Endothelial cell of umbilical vein (primary cell): ENCODE measurements around the gene NUDT3. TPM values are rescaled to one million over a fixed set of nuclear protein-coding genes. Genes with fewer than 3 reads are reported as not detected.
A peak's percentile ranks its signal among the peaks of the same experiment; 100 is the strongest.

Experiments used
- BruUV-seq: library from RNA; stranded (reverse); fragments of 400-500 nt; replicated peaks from 2 replicates; lab custom pipeline; 2021; lab: Mats Ljungman, UMichigan
- CTCF ChIA-PET: fragments of 300-600, 350-600 bp; sonication (Branson Sonifier 250); formaldehyde crosslinking; loops from one replicate; lab custom pipeline; 2021; ENCODE audit warnings: antibody characterized with exemption, inconsistent platforms; lab: Charles Lee
- POLR2A ChIA-PET: fragments of 300-600, 350-600 bp; sonication (Branson Sonifier 250); formaldehyde crosslinking; loops from one replicate; lab custom pipeline; 2021; ENCODE audit warnings: antibody characterized with exemption, inconsistent platforms; lab: Charles Lee
- DNase-seq: peaks from one replicate; pipeline ENCODE4 v3.0.0-alpha.2; 2011; ENCODE audit warnings: low read depth, low spot score
- FAIRE-seq: peaks from 2 replicates; lab custom pipeline; 2011; peaks lifted over from hg19 to GRCh38; lab: Jason Lieb, UNC
- H2AFZ ChIP-seq: 2 replicates; pipeline ENCODE4 v1.6.0; 2012; ENCODE audit warnings: low read depth, low read length, control low read depth, inconsistent platforms
- H3K27ac ChIP-seq: 2 replicates; pipeline ENCODE4 v1.5.1; 2011; ENCODE audit warnings: low read depth, mild to moderate bottlenecking, control low read depth, low read length, moderate library complexity; ENCODE audit not compliant: insufficient read depth
- H3K27me3 ChIP-seq, 2 experiments: 2 replicates each; pipeline versions ENCODE4 v1.6.0 to v1.6.1; 2011; ENCODE audit warnings: low read length in 2 of 2, mixed read lengths in 1 of 2; ENCODE audit not compliant: control insufficient read depth in 2 of 2, insufficient read depth in 2 of 2
- H3K36me3 ChIP-seq, 2 experiments: 2 replicates in 1 of 2; 3 replicates in 1 of 2; pipeline ENCODE4 v1.5.1; 2011; ENCODE audit warnings: low read length in 2 of 2, mild to moderate bottlenecking in 1 of 2, moderate library complexity in 1 of 2; ENCODE audit not compliant: control insufficient read depth in 2 of 2, insufficient read depth in 2 of 2; ENCODE audit errors: extremely low read depth in 1 of 2
- H3K4me1 ChIP-seq: 3 replicates; pipeline ENCODE4 v1.5.1; 2011; ENCODE audit warnings: mild to moderate bottlenecking, low read length; ENCODE audit not compliant: control insufficient read depth, insufficient read depth; ENCODE audit errors: extremely low read depth
- H3K4me2 ChIP-seq: 2 replicates; pipeline ENCODE4 v1.6.1; 2011; ENCODE audit warnings: low read length, control low read depth, mixed read lengths; ENCODE audit not compliant: insufficient read depth
- H3K4me3 ChIP-seq, 3 experiments: fragments of 200-600 bp in 1 of 3; sonication (generic), shearing (Covaris generic) in 1 of 3; replicated peaks in 1 of 3; 2 replicates each; pipeline ENCODE4 v1.5.1; 2011 to 2016; ENCODE audit warnings: control low read depth in 3 of 3, low read length in 3 of 3, mild to moderate bottlenecking in 2 of 3, inconsistent platforms in 1 of 3, low read depth in 1 of 3, moderate library complexity in 1 of 3; ENCODE audit not compliant: insufficient read depth in 1 of 3
- H3K79me2 ChIP-seq: 2 replicates; pipeline ENCODE4 v1.6.0; 2012; ENCODE audit warnings: low read length, inconsistent platforms; ENCODE audit not compliant: control insufficient read depth, insufficient read depth
- H3K9ac ChIP-seq: replicated peaks from 2 replicates; pipeline ENCODE3; 2011; ENCODE audit warnings: low read length, control low read depth; ENCODE audit not compliant: insufficient read depth; ENCODE audit errors: extremely low read depth
- H3K9me1 ChIP-seq: replicated peaks from 3 replicates; pipeline ENCODE4 v1.6.0; 2011; ENCODE audit warnings: mild to moderate bottlenecking, low read length; ENCODE audit not compliant: control insufficient read depth, insufficient read depth; ENCODE audit errors: extremely low read depth
- H3K9me3 ChIP-seq: replicated peaks from 2 replicates; pipeline ENCODE4 v1.5.1; 2012; ENCODE audit warnings: low read length, inconsistent platforms; ENCODE audit not compliant: control insufficient read depth, insufficient read depth
- H4K20me1 ChIP-seq: replicated peaks from 2 replicates; pipeline ENCODE3; 2011; ENCODE audit warnings: mild to moderate bottlenecking, low read length; ENCODE audit not compliant: control insufficient read depth, insufficient read depth; ENCODE audit errors: extremely low read depth
- EZH2 ChIP-seq: IDR thresholded peaks from 2 replicates; pipeline ENCODE4 v1.6.1; 2012; ENCODE audit warnings: borderline replicate concordance, low read depth, mild to moderate bottlenecking, moderate library complexity, low read length, inconsistent platforms; ENCODE audit not compliant: severe bottlenecking
- FOS ChIP-seq: IDR thresholded peaks from 2 replicates; pipeline ENCODE4 v1.6.1; 2011; ENCODE audit warnings: mild to moderate bottlenecking, low read length, moderate library complexity, borderline replicate concordance; ENCODE audit not compliant: insufficient read depth
- GATA2 ChIP-seq: IDR thresholded peaks from 2 replicates; pipeline ENCODE4 v1.7.0; 2011; ENCODE audit warnings: low read depth, mild to moderate bottlenecking, moderate library complexity, mixed read lengths, low read length; ENCODE audit not compliant: insufficient read length, insufficient read depth
- JUN ChIP-seq: IDR thresholded peaks from 2 replicates; pipeline ENCODE4 v1.6.1; 2011; ENCODE audit warnings: borderline replicate concordance, low read depth; ENCODE audit not compliant: insufficient read length, insufficient read depth
- MYC ChIP-seq: IDR thresholded peaks from one replicate; pipeline ENCODE4 v1.6.1; 2011; ENCODE audit warnings: mild to moderate bottlenecking, low read depth, low read length
- POLR2A ChIP-seq: IDR thresholded peaks from 2 replicates; pipeline ENCODE4 v1.6.1; 2012; ENCODE audit warnings: low read depth, mild to moderate bottlenecking, control low read depth, low read length
- POLR2AphosphoS5 ChIP-seq: IDR thresholded peaks from 2 replicates; pipeline ENCODE4 v1.6.1; 2012; ENCODE audit warnings: low read depth, mild to moderate bottlenecking, control low read depth, low read length, moderate library complexity; ENCODE audit not compliant: insufficient read depth
- dilution Hi-C: fragments of 300-500 bp; cut with MboI; formaldehyde crosslinking; loops from one replicate; pipeline ENCODE4 v1.15.0; 2019; ENCODE audit warnings: low sequenced_read_pairs; ENCODE audit not compliant: extremely low pct_ligation_motif_present
- intact Hi-C: fragments of 100-400 bp; cut with micrococcal nuclease; formaldehyde crosslinking; loops from one replicate; pipeline ENCODE4 v1.10.0; 2022
- polyA plus RNA-seq, 4 experiments: library from polyadenylated mRNA; depleted of rRNA in 3 of 4; stranded (reverse) in 3 of 4; unstranded in 1 of 4; fragments of >200 nt; gene quantifications; 2 replicates each; pipeline versions ENCODE4 v1.2.1 to v1.2.3, GENCODE V29; 2011 to 2012; ENCODE audit warnings: missing spikeins in 1 of 4
- total RNA-seq: library from RNA; stranded (reverse); gene quantifications from 2 replicates; pipeline ENCODE4 v1.2.3, GENCODE V29; 2021
- TF ChIP-seq, protein P1 (sequence below), 2 donors: IDR thresholded peaks; 1 replicate in 1 of 2; 2 replicates in 1 of 2; pipeline ENCODE4 v1.5.1; 2011; ENCODE audit warnings: low read length in 2 of 2, mild to moderate bottlenecking in 2 of 2, moderate library complexity in 2 of 2, control low read depth in 1 of 2, inconsistent platforms in 1 of 2, low read depth in 1 of 2; ENCODE audit not compliant: insufficient read depth in 1 of 2; ENCODE audit errors: extremely low read depth in 1 of 2
- TF ChIP-seq, protein P2 (sequence below): IDR thresholded peaks from 2 replicates; pipeline ENCODE4 v1.6.1; 2011; ENCODE audit not compliant: insufficient read depth, insufficient read length

NUDT3 gene
- total and polyA plus RNA-seq, 2 donors (not counting 3 experiments of a cell fraction or from before 2014, with no cell fraction given) = 11.9 to 30.9 TPM

- no peaks in the 10 kb centered on the region for H3K9me3 ChIP-seq
- H3K4me1 ChIP-seq = peaks cover 56% of the 10 kb centered on the region
- FAIRE-seq (no peak), DNase-seq (no peak)
- H3K9ac ChIP-seq = no peak overlapping the region
- intact Hi-C loops (loop anchor here (1.0 to 2.0 kb wide), 3 partner anchors 29 to 92 kb away; partner anchors contain the start of genes NUDT3 and SMIM29), dilution Hi-C loops (no loop called here)
- H3K4me3 ChIP-seq = no peak overlapping the region
- H3K27ac ChIP-seq = peak overlapping the region; percentile 46
- no TSS peak for BruUV-seq
- H2AFZ ChIP-seq = no peak overlapping the region
- no peaks in the 10 kb centered on the region for H3K27me3 ChIP-seq
- no peaks in the 10 kb centered on the region for H4K20me1 ChIP-seq
- ChIA-PET CTCF (interaction anchor here (0.8 to 2.7 kb wide), 6 partner anchors 10 to 92 kb away, joined by 3 to 10 read pairs (median 4); partner anchors contain the start of gene SMIM29), POLR2A (no interaction called here)
- H3K4me2 ChIP-seq = peak overlapping the region; percentile 39
- no peaks in the 10 kb centered on the region for H3K9me1 ChIP-seq
- H3K36me3 ChIP-seq = no peaks in the 10 kb centered on the region
- TF ChIP-seq MYC = no peak
- peaks cover 56% of the 10 kb centered on the region for H3K79me2 ChIP-seq
These were observed 51.5 kb downstream of the NUDT3 start for GRCh38 chr6:34340906-34341480.

DNA sequence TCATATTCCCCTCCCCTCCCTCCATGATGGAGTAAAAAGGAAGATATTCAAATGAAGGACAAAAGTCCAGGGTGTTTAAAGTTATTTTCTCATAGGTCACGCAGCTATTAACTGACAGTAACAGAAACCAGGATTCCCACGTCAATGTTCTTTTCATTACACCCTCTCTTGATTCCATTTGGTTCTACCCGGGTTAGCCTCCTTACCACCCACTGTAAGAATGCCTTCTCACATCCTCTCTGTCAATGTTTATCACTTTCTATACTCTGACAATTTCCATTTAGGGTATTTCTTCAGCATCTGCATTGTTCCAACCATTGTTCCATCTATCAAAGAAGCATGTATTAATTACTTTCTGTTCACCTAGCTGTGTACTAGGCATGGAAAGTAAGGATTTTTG is 52.1 kb downstream of the NUDT3 start:
- no TSS peak for BruUV-seq
- Histone ChIP-seq H2AFZ (no peak overlapping the region), H3K4me3 (no peak overlapping the region), H3K79me2 (peaks cover 54% of the 10 kb centered on the region), H3K9me3 (no peaks in the 10 kb centered on the region), H3K27me3 (no peaks in the 10 kb centered on the region), H3K9ac (no peak overlapping the region), H3K9me1 (no peaks in the 10 kb centered on the region), H3K4me2 (no peak overlapping the region), H3K4me1 (peaks cover 56% of the 10 kb centered on the region), H4K20me1 (no peaks in the 10 kb centered on the region), H3K36me3 (no peaks in the 10 kb centered on the region), H3K27ac (no peak overlapping the region)
- ChIA-PET CTCF (interaction anchor here (0.9 to 2.7 kb wide), 3 partner anchors 33 to 91 kb away, joined by 3 to 10 read pairs (median 4); partner anchors contain the start of gene SMIM29), POLR2A (no interaction called here)
- dilution Hi-C loops (no loop called here), intact Hi-C loops (loop anchor here (2.0 kb wide), 1 partner anchor 92 kb away; the partner anchor contains the start of gene SMIM29)
- DNase-seq = no peak
- TF ChIP-seq EZH2 (no peak), FOS (no peak), POLR2A (no peak), JUN (no peak), MYC (no peak), GATA2 (no peak), POLR2AphosphoS5 (no peak)
- TF ChIP-seq, protein P1, sequence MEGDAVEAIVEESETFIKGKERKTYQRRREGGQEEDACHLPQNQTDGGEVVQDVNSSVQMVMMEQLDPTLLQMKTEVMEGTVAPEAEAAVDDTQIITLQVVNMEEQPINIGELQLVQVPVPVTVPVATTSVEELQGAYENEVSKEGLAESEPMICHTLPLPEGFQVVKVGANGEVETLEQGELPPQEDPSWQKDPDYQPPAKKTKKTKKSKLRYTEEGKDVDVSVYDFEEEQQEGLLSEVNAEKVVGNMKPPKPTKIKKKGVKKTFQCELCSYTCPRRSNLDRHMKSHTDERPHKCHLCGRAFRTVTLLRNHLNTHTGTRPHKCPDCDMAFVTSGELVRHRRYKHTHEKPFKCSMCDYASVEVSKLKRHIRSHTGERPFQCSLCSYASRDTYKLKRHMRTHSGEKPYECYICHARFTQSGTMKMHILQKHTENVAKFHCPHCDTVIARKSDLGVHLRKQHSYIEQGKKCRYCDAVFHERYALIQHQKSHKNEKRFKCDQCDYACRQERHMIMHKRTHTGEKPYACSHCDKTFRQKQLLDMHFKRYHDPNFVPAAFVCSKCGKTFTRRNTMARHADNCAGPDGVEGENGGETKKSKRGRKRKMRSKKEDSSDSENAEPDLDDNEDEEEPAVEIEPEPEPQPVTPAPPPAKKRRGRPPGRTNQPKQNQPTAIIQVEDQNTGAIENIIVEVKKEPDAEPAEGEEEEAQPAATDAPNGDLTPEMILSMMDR (IDR thresholded peaks at IDR 0.05; ENCODE audit: extremely low read depth in 1 of 2, insufficient read depth in 1 of 2, low read depth in 1 of 2, low read length in 2 of 2) = no peak
- TF ChIP-seq, protein P2, sequence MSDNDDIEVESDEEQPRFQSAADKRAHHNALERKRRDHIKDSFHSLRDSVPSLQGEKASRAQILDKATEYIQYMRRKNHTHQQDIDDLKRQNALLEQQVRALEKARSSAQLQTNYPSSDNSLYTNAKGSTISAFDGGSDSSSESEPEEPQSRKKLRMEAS = no peak
- FAIRE-seq = no peak
